Ascending aorta (tissue), 2 donors: Measurements from ENCODE around the gene NSD1. TPM values are rescaled to one million over a fixed set of nuclear protein-coding genes. Genes with fewer than 3 reads are reported as not detected.

Experiments
- DNase-seq, 2 donors: peaks; one replicate each; pipeline ENCODE4 v3.0.0-alpha.2; 2019; ENCODE audit warnings: low spot score in 2 of 2
- H3K27ac ChIP-seq, 2 donors: fragments of 200-600 bp; sonication (generic); one replicate each; pipeline ENCODE4 v1.5.1; 2016 to 2017; ENCODE audit warnings: mild to moderate bottlenecking in 1 of 2
- H3K27me3 ChIP-seq: fragments of 200-600 bp; sonication (generic); one replicate; pipeline ENCODE4 v1.5.1; 2017
- H3K36me3 ChIP-seq, 2 donors: fragments of 200-600 bp; sonication (generic); one replicate each; pipeline ENCODE4 v1.5.1; 2016
- H3K4me1 ChIP-seq, 2 donors: fragments of 200-600 bp; sonication (generic); one replicate each; pipeline ENCODE4 v1.5.1; 2016 to 2017; ENCODE audit warnings: mild to moderate bottlenecking in 1 of 2
- H3K4me3 ChIP-seq, 2 donors: fragments of 200-600 bp; sonication (generic); one replicate each; pipeline ENCODE4 v1.5.1; 2016 to 2017; ENCODE audit warnings: mild to moderate bottlenecking in 1 of 2
- H3K9me3 ChIP-seq, 2 donors: fragments of 200-600 bp; sonication (generic); one replicate each; pipeline ENCODE4 v1.5.1; 2016
- CTCF ChIP-seq, 3 experiments: fragments of 200-600 bp in 2 of 3; fragments of 450-650 bp in 1 of 3; sonication (generic) in 2 of 3; IDR thresholded peaks; one replicate each; pipeline ENCODE4 v1.5.1; 2016 to 2019; ENCODE audit warnings: antibody characterized with exemption in 3 of 3, mild to moderate bottlenecking in 1 of 3, moderate library complexity in 1 of 3
- intact Hi-C: fragments of 100-400 bp; cut with DNase I; formaldehyde crosslinking; loops from one replicate; pipeline ENCODE4 v1.15.1; 2023
- total RNA-seq: library from RNA; depleted of rRNA; stranded (reverse); fragments of >200 nt; gene quantifications from one replicate; pipeline ENCODE4 v1.1.0, GENCODE V29; 2016

The NSD1 gene
- total RNA-seq, 1 donor from 2014 or later, result 22.7 TPM

GRCh38 chr5:177222269-177222668 is 88.7 kb downstream of the NSD1 start:
- intact Hi-C loops, result no loop called here

GRCh38 chr5:177225798-177226197 is 92.2 kb downstream of the NSD1 start:
- H3K27me3 ChIP-seq, result no peaks in the 10 kb centered on the region
- no peak for TF ChIP-seq CTCF (IDR thresholded peaks at IDR 0.05)

More at GRCh38 chr5:177222269-177222668, 88.7 kb downstream of the NSD1 start:
- H3K27ac ChIP-seq, result no peak overlapping the region
- H3K9me3 ChIP-seq, result no peaks in the 10 kb centered on the region
- H3K27me3 ChIP-seq, result no peaks in the 10 kb centered on the region
- no peak for TF ChIP-seq CTCF (IDR thresholded peaks at IDR 0.05)
- H3K4me3 ChIP-seq, result no peak overlapping the region
- no peaks in the 10 kb centered on the region for H3K4me1 ChIP-seq
- no peak for DNase-seq
- H3K36me3 ChIP-seq, result peaks cover 3 to 8% of the 10 kb centered on the region in 2 donors

GRCh38 chr5:177226860-177227259 is 93.3 kb downstream of the NSD1 start:
- H3K4me1 ChIP-seq, result no peaks in the 10 kb centered on the region
- H3K36me3 ChIP-seq, result peaks cover 0 to 5% of the 10 kb centered on the region in 2 donors
- no peak overlapping the region for H3K27ac ChIP-seq
- intact Hi-C loops, result no loop called here
- H3K9me3 ChIP-seq, result no peaks in the 10 kb centered on the region
- TF ChIP-seq CTCF (IDR thresholded peaks at IDR 0.05), result no peak
- H3K4me3 ChIP-seq, result no peak overlapping the region
- no peak for DNase-seq
- no peaks in the 10 kb centered on the region for H3K27me3 ChIP-seq

More at GRCh38 chr5:177225798-177226197, 92.2 kb downstream of the NSD1 start:
- Histone ChIP-seq H3K36me3 (peaks cover 0 to 5% of the 10 kb centered on the region in 2 donors), H3K4me3 (no peak overlapping the region), H3K27ac (no peak overlapping the region), H3K9me3 (no peaks in the 10 kb centered on the region), H3K4me1 (no peaks in the 10 kb centered on the region)
- no peak for DNase-seq
- intact Hi-C loops, result no loop called here

GRCh38 chr5:177228751-177229150 is 95.2 kb downstream of the NSD1 start:
- TF ChIP-seq CTCF (IDR thresholded peaks at IDR 0.05), result no peak
- Histone ChIP-seq H3K9me3 (no peaks in the 10 kb centered on the region), H3K4me3 (no peak overlapping the region), H3K36me3 (peaks cover 0 to 5% of the 10 kb centered on the region in 2 donors), H3K27me3 (no peaks in the 10 kb centered on the region), H3K4me1 (peaks cover 0 to 11% of the 10 kb centered on the region in 2 donors), H3K27ac (no peak overlapping the region)
- DNase-seq, result no peak
- intact Hi-C loops, result no loop called here

- intact Hi-C loops, result no loop called here
- Histone ChIP-seq H3K9me3 (no peaks in the 10 kb centered on the region), H3K27ac (no peak overlapping the region), H3K36me3 (no peaks in the 10 kb centered on the region), H3K27me3 (no peaks in the 10 kb centered on the region), H3K4me3 (no peak overlapping the region), H3K4me1 (peaks cover 0 to 13% of the 10 kb centered on the region in 2 donors)
- TF ChIP-seq CTCF (IDR thresholded peaks at IDR 0.05), result no peak
- no peak for DNase-seq
Observed at GRCh38 chr5:177230660-177231059, 97.1 kb downstream of the NSD1 start.
